ENCODE measurements around the gene CPNE5. TPM values are rescaled to one million over a fixed set of nuclear protein-coding genes. Genes with fewer than 3 reads are reported as not detected.
A peak's percentile ranks its signal among the peaks of the same experiment; 100 is the strongest.

The CPNE5 gene
- total RNA-seq = 1 to 10 TPM in 2 of 4 donors, under 1 TPM in 2; 0.39 to 3.0 (median 1.4) TPM

DNA sequence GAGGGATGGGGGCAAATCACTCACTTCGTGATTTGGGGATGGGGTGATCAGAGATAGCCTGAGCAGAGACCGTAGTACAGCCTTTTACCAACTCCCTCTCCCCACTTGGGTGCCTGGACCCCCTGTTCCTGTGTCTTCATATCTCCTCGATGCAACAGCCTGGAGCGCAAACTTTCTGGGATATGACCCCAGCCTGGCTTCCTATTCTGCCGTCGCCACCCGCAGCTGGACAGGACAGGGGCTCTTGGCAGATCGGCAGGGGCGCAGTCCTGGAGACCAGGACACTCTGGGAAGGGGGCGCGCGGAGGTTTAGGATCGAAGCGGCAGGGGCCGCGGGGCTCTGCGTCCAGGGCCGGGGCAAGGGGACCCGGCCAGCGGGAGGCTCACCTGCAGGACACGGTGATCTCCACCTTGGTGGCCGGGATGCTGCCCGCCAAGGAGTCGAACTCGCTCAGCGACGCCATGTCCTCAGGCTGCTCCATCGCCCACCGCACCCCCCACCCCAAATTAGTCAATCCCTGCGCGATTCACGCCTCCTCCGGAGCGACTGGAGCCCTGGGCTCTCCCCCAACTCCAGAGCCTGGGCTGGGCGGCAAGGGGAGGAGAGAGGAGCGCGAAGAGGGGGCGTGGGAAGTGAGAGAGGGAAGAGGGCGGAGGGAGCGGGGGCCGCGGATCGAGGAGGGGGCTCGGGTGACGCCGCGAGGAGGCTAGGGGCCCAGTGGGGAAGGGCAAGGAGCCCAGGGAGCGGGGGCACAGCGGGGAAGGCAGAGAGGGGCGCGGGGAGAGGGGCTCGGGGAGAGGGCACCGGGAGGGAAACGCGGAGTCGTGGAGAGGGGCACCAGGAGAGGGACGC is at the start of gene CPNE5:
Gene CPNE5, minus strand, starts transcription at position 549 of the 853 bp plus-strand sequence. Its CDS starts 67 bp downstream, at position 482.
- Histone ChIP-seq H3K4me1 (peaks cover 0 to 24% (median 20%) of the 10 kb centered on the region in 4 donors), H3K4me3 (peak within 1 kb of the TSS; percentile 26 to 56 (median 47)), H3K27ac (no peak within 1 kb of the TSS), H3K36me3 (no peaks in the 10 kb centered on the region), H3K9me3 (no peaks in the 10 kb centered on the region), H3K27me3 (peaks cover 0 to 26% of the 10 kb centered on the region in 2 donors)
- WGBS, 2 donors = 10% methylated on average over 54 to 55 of the region's 57 CpGs
- DNase-seq (ENCODE audit: low spot score in 2 of 2) = no peak
- TF ChIP-seq EP300 (IDR thresholded peaks at IDR 0.05) (no peak), POLR2A (IDR thresholded peaks at IDR 0.05) (no peak)
- TF ChIP-seq, protein P1, sequence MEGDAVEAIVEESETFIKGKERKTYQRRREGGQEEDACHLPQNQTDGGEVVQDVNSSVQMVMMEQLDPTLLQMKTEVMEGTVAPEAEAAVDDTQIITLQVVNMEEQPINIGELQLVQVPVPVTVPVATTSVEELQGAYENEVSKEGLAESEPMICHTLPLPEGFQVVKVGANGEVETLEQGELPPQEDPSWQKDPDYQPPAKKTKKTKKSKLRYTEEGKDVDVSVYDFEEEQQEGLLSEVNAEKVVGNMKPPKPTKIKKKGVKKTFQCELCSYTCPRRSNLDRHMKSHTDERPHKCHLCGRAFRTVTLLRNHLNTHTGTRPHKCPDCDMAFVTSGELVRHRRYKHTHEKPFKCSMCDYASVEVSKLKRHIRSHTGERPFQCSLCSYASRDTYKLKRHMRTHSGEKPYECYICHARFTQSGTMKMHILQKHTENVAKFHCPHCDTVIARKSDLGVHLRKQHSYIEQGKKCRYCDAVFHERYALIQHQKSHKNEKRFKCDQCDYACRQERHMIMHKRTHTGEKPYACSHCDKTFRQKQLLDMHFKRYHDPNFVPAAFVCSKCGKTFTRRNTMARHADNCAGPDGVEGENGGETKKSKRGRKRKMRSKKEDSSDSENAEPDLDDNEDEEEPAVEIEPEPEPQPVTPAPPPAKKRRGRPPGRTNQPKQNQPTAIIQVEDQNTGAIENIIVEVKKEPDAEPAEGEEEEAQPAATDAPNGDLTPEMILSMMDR (IDR thresholded peaks at IDR 0.05) = no peak

DNA sequence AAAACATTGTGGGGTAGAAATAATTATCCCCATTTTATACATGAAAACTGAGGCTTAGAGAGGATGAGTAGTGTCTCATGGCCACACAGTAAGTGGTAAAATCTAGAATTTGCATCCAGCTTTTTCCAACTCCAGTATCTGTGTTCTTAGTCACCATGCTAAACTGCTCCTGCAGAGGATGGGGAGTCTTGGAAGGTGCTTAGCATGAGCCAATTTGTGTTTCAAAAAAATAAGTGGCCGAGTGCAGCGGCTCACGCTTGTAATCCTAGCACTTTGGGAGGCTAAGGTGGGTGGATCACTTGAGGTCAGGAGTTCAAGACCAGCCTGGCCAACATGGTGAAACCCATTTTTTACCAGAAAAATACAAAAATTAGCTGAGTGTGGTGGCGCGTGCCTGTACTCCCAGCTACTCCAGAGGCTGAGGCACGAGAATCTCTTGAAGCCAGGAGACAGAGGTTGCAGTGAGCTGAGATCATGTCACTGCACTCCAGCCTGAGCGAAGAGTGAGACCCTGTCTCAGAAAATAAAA is 48.9 kb upstream of the CPNE5 start:
- H3K4me1 ChIP-seq = peaks cover 0 to 37% (median 15%) of the 10 kb centered on the region in 4 donors
- TF ChIP-seq, protein P1 (IDR thresholded peaks at IDR 0.05) = no peak
- no peak for TF ChIP-seq EP300 (IDR thresholded peaks at IDR 0.05)
- no peak for TF ChIP-seq POLR2A (IDR thresholded peaks at IDR 0.05)
- no peak overlapping the region for H3K27ac ChIP-seq
- H3K4me3 ChIP-seq = no peak overlapping the region
- DNase-seq (ENCODE audit: low spot score in 2 of 2) = no peak
- H3K27me3 ChIP-seq = no peaks in the 10 kb centered on the region
- no peaks in the 10 kb centered on the region for H3K9me3 ChIP-seq
- 91 to 95% methylated on average over 7 of the region's 7 CpGs for WGBS, 2 donors
- H3K36me3 ChIP-seq = peaks cover 0 to 11% (median 0%) of the 10 kb centered on the region in 3 donors

DNA sequence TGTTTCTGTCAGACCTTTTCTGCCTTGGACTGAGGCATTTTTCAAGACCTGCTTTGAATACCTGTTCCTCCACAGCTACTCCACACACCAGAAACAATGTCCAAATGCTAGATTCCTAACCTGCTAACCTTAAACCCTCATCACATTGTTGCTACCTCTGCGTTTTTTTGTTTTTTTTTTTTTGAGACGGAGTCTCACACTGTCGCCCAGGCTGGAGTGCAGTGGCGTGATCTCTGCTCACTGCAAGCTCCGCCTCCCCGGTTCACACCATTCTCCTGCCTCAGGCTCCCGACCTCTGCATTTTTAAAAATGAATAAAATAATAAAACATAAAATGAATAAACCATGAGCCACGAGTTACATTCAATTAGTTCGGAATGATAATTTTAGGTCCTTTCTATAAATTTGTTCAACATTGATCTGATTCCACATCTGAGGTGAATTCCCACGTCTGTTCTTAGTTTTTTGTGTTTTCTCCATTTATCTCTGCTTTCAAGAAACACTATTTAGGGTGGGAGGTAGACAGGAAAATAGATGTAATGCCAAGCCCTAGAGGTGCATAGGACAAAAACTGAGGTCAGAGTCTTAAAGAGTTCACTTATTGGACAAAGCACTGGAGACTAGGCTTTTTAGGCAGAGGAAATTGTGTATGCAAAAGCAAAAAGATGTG is 47.8 kb upstream of the CPNE5 start:
- H3K4me3 ChIP-seq = peak overlapping the region in 3 of 4 donors; percentile 72 to 88 (median 86)
- H3K9me3 ChIP-seq = no peaks in the 10 kb centered on the region
- DNase-seq (ENCODE audit: low spot score in 2 of 2) = no peak
- H3K27ac ChIP-seq = no peak overlapping the region
- peaks cover 0 to 37% (median 15%) of the 10 kb centered on the region in 4 donors for H3K4me1 ChIP-seq
- 57 to 58% methylated on average over 10 of the region's 10 CpGs for WGBS, 2 donors
- peaks cover 0 to under 1% (median 0%) of the 10 kb centered on the region in 3 donors for H3K36me3 ChIP-seq
- no peaks in the 10 kb centered on the region for H3K27me3 ChIP-seq
- TF ChIP-seq EP300 (IDR thresholded peaks at IDR 0.05) = no peak
- TF ChIP-seq, protein P1 (IDR thresholded peaks at IDR 0.05) = no peak

DNA sequence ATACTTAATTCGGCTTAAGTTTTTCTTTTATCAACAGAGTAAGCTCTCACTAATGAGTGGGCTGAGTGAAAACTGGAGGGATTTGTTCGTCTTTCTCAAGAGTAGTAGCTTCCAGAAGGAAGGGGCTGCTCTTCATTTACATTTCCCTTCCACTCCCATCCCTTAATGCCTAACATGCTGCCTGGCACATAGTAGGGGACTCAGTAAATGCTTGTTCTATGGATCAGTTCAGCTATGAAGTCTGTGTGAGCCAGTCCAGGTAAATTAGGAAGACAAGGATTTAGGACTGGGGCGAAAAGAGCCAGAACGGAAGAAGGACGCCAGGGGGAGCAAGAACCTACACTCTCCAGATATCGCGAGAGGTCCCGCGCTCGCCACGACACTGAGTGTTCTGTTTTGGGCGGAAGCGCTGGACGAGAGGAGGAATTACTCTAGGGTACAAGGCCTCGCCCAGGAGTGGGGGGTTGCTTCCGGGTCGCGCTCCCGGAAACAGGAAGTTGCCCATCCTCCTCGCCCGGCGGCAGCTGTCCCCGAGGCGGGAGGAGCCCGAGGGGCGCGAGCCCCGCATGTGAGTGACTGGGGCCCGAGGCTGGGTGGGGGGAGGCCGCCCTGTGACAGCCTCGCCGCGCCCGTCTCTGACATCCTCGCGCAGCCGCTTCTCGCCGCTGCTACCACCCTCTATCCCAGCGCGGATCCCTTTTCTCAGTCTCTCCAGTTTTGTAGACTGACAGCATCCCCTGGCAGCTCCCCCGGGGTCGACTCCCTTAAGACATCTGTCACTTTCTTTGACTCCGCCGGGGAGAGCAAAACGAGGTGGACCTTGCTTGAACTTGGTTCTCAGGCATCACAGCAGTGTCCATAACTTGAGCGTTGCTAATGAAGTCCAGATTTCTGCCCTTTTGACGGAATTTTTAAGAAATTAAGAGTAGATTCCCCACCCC is 46.5 kb upstream of the CPNE5 start, which contains the start of gene C6orf89:
Gene C6orf89, plus strand, starts transcription at position 492 of the 941 bp plus-strand sequence. CDS start 13,493 bp downstream, outside the sequence.
- H3K4me1 ChIP-seq = peaks cover 0 to 37% (median 15%) of the 10 kb centered on the region in 4 donors
- peak within 1 kb of the TSS; percentile 72 to 89 (median 87) for H3K4me3 ChIP-seq
- H3K27me3 ChIP-seq = no peaks in the 10 kb centered on the region
- H3K36me3 ChIP-seq = no peaks in the 10 kb centered on the region
- whole genome bisulfite sequencing, 2 donors = 3 to 4% methylated on average over 30 to 43 of the region's 48 CpGs
- DNase-seq (ENCODE audit: low spot score in 2 of 2) = peak; percentile 98
- H3K27ac ChIP-seq = peak within 1 kb of the TSS; percentile 81 to 90 (median 85)
- H3K9me3 ChIP-seq = no peaks in the 10 kb centered on the region
- TF ChIP-seq POLR2A (IDR thresholded peaks at IDR 0.05) (peak; percentile 61 to 78), EP300 (IDR thresholded peaks at IDR 0.05) (peak; percentile 88 to 97)
- TF ChIP-seq, protein P1 (IDR thresholded peaks at IDR 0.05) = peak; percentile 82 to 98 (median 92)
